Mononuclear cell (primary cell): Measurements from ENCODE around the gene R3HDM2. TPM values are rescaled to one million over a fixed set of nuclear protein-coding genes. Genes with fewer than 3 reads are reported as not detected.

ENCODE experiments used
- H3K27me3 ChIP-seq: 2 replicates; pipeline ENCODE4 v1.6.0; 2011; ENCODE audit warnings: low read length, control low read depth; ENCODE audit not compliant: insufficient read depth
- H3K4me1 ChIP-seq: 2 replicates; pipeline ENCODE4 v1.5.1; 2011; ENCODE audit warnings: mild to moderate bottlenecking, low read length, control low read depth; ENCODE audit not compliant: insufficient read depth
- H3K4me3 ChIP-seq: 2 replicates; pipeline ENCODE4 v1.5.1; 2011; ENCODE audit warnings: mild to moderate bottlenecking, low read length, moderate library complexity
- H3K9me3 ChIP-seq: 2 replicates; pipeline ENCODE4 v1.5.1; 2011; ENCODE audit warnings: low read depth, mild to moderate bottlenecking, control low read depth, low read length
- total RNA-seq: library from RNA; depleted of rRNA; stranded (reverse); fragments of >200 nt; gene quantifications from one replicate; pipeline ENCODE4 v1.2.3, GENCODE V29; 2012

Gene R3HDM2
- total RNA-seq, 1 donor = 31.3 TPM

DNA sequence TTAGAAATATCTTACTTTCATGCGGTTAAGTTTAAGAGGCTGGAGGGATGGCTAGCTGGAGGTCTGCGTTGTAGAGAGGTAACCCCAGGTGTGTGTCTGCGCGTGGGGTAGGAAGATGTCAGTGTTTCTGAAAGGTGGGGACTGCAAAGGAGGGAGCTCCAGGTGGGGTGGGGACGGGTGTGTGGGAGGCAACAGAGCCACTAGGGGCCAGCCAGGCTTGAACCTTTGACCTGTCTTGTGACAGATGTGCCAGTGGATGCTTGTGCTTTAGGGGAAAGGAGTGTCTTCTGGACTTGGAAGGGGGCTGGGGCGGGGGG lies 29.6 kb upstream of the R3HDM2 start:
- no peak overlapping the region for H3K4me3 ChIP-seq
- no peaks in the 10 kb centered on the region for H3K9me3 ChIP-seq
- H3K4me1 ChIP-seq = peaks cover 48% of the 10 kb centered on the region
- peaks cover 12% of the 10 kb centered on the region for H3K27me3 ChIP-seq

DNA sequence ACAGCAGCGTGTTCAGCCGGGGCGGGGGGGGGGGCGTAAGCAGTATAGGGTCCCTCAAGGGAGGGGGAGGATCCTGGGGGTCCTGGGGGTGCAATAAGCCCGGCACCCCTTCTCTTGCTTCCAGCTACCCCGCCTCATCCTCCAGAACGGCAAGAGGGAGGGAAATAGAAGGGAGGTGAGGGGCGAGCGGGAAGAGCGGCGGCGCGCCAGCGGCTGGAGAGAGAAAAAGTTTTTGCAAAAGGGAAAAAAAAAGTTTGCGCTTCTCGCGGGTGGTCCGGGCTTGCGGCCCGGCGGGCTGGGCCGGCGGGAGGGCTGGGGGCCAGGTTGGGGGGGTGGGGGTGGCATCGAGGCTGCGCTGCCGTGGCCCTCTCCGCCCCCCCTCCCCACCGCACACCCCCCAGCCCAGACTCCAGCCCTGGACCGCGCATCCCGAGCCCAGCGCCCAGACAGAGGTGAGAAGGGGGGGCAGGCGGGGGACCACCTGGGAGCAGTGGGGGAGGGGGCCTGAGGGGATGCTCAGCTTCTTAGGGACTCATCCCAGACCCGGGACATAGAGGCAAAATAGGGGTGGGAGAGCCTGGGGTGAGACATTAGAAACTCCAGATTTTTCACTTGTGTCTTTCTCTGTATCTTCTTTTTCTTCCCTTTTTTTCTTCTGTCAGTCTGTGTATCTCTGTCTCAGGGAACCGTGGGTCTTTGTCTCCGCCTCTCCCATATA lies 29.1 kb upstream of the R3HDM2 start, which contains the start of gene GLI1:
Gene GLI1 (plus strand): TSS at position 36 of the 718 bp plus-strand sequence. CDS start 3,907 bp downstream, outside the sequence.
- peaks cover 48% of the 10 kb centered on the region for H3K4me1 ChIP-seq
- H3K4me3 ChIP-seq = peak within 1 kb of the TSS; percentile 70
- H3K9me3 ChIP-seq = no peaks in the 10 kb centered on the region
- H3K27me3 ChIP-seq = peaks cover 12% of the 10 kb centered on the region

DNA sequence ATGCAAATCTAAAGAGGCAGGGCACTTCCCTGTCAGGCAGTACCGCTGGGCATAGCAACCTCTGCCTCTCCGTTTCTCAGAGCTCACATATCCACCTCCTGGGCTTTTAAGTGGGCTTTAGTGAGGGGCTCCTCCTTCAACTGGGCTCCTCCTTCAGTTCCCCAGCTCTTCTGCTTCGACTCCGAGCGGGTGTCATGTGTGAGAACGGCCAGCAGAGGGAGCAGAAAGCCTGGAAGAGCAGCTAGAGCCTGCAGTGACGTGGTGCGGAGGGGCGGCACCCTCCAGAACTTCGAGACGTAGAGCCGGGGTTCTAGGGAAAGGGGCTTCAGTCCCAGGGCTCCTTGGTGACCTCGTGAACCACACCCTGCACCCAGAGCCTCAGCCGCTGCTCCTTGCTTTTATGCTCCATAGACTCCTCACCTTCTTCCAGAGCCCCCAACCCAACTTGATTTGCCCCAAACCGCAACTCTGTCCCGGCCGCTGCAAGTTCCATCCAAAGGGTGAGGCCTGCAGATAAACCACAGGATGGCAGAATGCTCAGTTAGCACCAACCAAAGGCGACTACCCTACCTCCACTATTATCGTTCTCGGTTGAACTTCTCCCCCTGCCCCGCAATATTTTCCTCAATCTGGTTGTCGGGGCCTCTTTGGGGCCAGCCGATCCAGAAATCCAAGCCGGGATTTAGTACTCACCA lies 28.4 kb upstream of the R3HDM2 start:
- peak overlapping the region; percentile 70 for H3K4me3 ChIP-seq
- peaks cover 48% of the 10 kb centered on the region for H3K4me1 ChIP-seq
- peaks cover 12% of the 10 kb centered on the region for H3K27me3 ChIP-seq
- no peaks in the 10 kb centered on the region for H3K9me3 ChIP-seq

DNA sequence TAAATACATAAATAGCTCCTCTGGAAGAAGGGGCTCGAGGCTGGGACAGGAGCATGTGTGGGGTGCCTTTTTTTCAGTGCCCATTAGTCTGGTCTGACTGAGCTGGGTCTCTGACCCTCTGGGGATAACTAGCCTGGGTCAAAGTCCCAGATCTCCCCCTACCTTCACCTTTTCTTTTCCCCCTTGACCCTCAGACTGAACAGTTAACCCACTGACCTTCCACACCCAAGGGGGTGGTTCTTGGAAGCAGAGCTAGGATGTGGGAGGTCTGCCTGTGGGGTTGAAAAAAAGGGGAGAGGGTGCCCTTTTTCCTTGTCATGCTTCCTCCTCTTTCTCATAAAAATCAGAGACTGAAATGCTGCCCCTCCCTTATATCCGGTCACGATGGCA lies 27.8 kb upstream of the R3HDM2 start:
- H3K4me1 ChIP-seq = peaks cover 48% of the 10 kb centered on the region
- peaks cover 12% of the 10 kb centered on the region for H3K27me3 ChIP-seq
- peak overlapping the region; percentile 70 for H3K4me3 ChIP-seq
- H3K9me3 ChIP-seq = no peaks in the 10 kb centered on the region

DNA sequence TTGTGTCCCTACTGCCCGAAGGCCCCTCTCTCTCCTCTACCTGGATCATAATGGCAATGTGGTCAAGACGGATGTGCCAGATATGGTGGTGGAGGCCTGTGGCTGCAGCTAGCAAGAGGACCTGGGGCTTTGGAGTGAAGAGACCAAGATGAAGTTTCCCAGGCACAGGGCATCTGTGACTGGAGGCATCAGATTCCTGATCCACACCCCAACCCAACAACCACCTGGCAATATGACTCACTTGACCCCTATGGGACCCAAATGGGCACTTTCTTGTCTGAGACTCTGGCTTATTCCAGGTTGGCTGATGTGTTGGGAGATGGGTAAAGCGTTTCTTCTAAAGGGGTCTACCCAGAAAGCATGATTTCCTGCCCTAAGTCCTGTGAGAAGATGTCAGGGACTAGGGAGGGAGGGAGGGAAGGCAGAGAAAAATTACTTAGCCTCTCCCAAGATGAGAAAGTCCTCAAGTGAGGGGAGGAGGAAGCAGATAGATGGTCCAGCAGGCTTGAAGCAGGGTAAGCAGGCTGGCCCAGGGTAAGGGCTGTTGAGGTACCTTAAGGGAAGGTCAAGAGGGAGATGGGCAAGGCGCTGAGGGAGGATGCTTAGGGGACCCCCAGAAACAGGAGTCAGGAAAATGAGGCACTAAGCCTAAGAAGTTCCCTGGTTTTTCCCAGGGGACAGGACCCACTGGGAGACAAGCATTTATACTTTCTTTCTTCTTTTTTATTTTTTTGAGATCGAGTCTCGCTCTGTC lies 26.1 kb upstream of the R3HDM2 start:
- peaks cover 11% of the 10 kb centered on the region for H3K27me3 ChIP-seq
- peaks cover 35% of the 10 kb centered on the region for H3K4me1 ChIP-seq
- H3K4me3 ChIP-seq = no peak overlapping the region

DNA sequence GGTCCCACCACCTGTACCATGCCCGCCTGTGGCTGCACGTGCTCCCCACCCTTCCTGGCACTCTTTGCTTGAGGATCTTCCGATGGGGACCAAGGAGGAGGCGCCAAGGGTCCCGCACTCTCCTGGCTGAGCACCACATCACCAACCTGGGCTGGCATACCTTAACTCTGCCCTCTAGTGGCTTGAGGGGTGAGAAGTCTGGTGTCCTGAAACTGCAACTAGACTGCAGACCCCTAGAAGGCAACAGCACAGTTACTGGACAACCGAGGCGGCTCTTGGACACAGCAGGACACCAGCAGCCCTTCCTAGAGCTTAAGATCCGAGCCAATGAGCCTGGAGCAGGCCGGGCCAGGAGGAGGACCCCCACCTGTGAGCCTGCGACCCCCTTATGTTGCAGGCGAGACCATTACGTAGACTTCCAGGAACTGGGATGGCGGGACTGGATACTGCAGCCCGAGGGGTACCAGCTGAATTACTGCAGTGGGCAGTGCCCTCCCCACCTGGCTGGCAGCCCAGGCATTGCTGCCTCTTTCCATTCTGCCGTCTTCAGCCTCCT lies 25.4 kb upstream of the R3HDM2 start:
- Histone ChIP-seq H3K4me1 (peaks cover 30% of the 10 kb centered on the region), H3K4me3 (no peak overlapping the region)

More for the DNA sequence above, 26.1 kb upstream of the R3HDM2 start:
- no peaks in the 10 kb centered on the region for H3K9me3 ChIP-seq

DNA sequence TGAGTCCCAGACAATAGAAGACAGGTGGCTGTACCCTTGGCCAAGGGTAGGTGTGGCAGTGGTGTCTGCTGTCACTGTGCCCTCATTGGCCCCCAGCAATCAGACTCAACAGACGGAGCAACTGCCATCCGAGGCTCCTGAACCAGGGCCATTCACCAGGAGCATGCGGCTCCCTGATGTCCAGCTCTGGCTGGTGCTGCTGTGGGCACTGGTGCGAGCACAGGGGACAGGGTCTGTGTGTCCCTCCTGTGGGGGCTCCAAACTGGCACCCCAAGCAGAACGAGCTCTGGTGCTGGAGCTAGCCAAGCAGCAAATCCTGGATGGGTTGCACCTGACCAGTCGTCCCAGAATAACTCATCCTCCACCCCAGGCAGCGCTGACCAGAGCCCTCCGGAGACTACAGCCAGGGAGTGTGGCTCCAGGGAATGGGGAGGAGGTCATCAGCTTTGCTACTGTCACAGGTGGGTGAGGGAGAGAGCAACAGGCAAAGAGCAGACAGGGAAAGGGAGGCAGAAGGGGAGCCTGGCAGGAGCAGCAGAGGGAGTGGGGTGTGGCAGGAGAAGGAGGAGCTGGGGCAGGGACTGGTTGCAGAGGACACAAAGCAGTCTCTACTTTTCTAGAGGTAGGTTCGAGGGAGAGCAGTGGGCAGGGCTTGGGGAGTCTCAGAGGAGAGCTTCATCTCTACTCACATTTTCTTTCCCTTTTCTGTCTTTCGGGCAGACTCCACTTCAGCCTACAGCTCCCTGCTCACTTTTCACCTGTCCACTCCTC lies 24.7 kb upstream of the R3HDM2 start:
- H3K9me3 ChIP-seq = no peaks in the 10 kb centered on the region
- peaks cover 24% of the 10 kb centered on the region for H3K4me1 ChIP-seq
- no peak overlapping the region for H3K4me3 ChIP-seq
- H3K27me3 ChIP-seq = peaks cover 3% of the 10 kb centered on the region

More for the DNA sequence above, 25.4 kb upstream of the R3HDM2 start:
- peaks cover 9% of the 10 kb centered on the region for H3K27me3 ChIP-seq
- H3K9me3 ChIP-seq = no peaks in the 10 kb centered on the region

DNA sequence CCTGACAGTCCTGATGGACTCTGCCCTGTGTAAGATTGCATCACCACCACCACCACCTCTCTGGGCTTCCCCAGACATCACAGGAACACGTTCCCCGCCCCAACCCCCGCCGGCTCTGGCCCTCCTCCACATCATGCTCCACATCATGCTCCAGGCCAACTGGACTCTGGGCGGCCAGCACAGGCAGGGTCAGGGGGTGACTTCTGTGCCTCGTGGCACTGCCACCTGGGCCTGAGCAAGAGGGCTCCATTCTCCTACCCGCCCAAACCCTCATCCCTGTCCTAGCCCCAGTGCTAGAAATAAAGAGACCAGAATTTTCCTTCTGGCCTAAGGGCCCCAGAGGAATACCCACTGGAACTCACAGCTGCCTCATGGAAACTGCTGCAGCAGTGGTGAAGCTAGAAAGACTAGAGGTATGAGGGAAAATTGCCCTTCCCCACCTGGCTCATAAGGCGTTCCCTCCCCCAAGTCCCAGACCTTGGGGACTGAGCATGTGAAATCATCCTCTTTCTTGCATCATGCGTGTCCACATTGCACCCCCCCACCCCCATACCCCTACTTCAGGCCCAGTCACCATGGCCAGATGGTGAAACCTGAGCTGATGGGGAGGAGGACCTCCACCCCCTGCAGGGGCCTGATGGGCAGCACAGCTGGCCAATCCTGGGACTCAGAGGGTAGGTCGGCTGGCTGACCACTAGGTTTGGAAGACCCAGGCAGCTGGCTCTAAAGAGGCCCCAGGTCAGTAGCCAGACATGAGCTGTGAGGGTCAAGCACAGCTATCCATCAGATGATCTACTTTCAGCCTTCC lies 23.9 kb upstream of the R3HDM2 start, which contains the start of gene INHBE:
Gene INHBE (plus strand): TSS at position 742 of the 808 bp plus-strand sequence. CDS start 230 bp downstream, outside the sequence.
- H3K9me3 ChIP-seq = no peaks in the 10 kb centered on the region
- peaks cover 18% of the 10 kb centered on the region for H3K4me1 ChIP-seq
- H3K4me3 ChIP-seq = no peak within 1 kb of the TSS
- no peaks in the 10 kb centered on the region for H3K27me3 ChIP-seq

DNA sequence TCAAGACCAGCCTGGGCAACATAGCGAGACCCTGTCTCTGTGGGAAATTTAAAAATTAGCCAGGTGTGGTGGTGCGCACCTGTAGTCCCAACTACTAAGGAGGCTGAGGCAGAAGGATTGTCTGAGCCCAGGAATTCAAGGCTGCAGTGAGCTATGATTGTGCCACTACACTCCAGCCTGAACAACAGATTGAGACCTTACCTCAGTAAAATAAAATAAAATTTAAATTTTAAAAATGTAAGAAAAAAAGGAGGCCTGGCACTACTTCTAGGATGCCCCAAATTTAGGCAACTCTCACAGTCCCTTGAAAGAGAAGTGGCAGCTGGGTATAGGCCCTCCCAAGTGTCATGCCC lies 23.3 kb upstream of the R3HDM2 start:
- Histone ChIP-seq H3K27me3 (no peaks in the 10 kb centered on the region), H3K4me3 (no peak overlapping the region), H3K9me3 (no peaks in the 10 kb centered on the region), H3K4me1 (peaks cover 16% of the 10 kb centered on the region)

DNA sequence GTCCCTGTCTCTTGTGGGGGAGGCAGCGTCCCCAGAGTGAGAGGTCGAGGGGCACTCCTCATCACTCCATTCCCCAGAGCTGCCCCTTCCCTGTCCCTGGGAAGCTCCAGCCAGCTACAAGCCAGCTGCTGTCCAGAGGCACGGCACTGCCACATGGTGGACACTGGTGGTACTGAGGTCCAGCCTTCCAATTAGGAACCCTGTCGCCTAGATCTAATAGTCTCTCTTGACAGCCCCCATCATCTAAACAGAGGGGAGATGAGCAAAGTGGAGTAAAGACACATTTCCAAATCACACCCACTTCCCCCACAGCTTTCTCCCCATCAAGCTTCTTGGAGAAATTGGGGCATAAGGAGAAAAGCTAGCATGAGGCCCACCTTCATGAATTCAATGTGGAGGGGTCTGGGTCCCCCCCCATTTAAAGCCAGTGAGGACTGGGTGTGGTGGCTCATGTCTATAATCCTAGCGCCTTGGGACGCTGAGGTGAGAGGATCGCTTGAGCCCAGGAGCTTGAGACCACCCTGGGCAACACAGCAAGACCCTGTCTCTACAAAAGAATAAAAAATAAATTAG lies 22.2 kb upstream of the R3HDM2 start:
- Histone ChIP-seq H3K4me3 (no peak overlapping the region), H3K4me1 (peaks cover 5% of the 10 kb centered on the region), H3K27me3 (no peaks in the 10 kb centered on the region), H3K9me3 (no peaks in the 10 kb centered on the region)

DNA sequence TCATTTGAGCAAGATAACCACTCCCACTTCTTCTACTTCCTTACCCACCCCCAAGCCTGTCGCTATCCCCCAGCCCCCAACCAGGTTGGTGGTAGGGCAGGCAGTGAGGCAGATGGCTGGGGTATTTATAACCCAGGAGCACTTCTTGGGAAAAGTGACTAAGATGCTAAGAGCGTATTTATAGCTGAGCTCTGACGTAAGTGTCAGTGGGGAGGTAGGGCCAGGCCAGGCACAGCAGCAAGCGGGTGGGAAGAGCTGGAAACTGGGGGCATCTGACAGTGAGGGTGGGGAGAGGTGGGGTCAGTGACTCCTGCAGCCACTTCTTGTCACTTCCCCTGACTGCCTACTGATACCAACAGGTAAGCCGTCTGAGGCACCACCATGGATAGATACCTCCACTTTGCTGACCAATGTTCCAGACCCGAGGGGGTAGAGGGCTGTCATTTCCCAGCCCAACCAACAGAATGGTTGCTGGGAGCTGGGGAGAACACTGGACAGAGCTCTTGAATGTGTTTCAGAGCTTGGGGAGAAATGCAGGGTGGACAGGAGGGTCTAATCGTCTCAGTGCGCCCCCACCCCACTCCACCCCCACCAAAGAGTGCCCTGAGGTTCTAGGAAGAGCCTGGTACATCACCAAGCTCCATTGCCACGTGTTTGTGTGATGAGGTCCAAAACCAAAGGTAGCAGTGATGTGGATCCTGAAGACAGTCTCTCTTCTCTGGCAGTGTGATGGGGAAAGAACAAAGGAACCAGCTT lies 21.5 kb upstream of the R3HDM2 start:
- no peak overlapping the region for H3K4me3 ChIP-seq
- no peaks in the 10 kb centered on the region for H3K27me3 ChIP-seq
- H3K9me3 ChIP-seq = no peaks in the 10 kb centered on the region
- H3K4me1 ChIP-seq = peaks cover 5% of the 10 kb centered on the region

DNA sequence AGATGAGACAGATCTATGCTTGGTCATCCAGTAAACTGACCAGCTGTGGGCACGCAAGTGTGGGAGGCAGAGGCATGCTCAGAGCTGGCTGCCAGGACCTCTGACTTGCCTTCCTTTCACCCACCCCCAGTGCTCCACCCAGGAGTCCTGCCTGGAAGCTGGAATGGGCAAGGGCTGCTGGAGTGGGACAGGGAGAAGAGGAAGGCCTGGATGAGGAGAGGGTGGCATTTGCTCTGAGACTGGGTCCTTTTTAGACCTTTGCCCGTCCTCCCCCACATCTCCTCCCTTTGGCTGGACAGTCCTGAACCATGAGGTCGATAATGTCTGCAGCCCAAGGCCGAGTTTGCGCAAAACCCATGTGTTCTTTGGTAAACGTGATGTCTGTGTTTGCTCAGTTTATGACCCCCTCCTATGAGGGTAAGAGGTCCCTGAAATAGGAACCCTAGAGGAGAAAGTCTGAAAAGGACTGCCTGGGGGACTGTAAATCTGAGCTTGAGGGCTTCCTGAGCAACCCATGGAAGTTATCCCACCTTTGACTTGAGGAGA lies 20.5 kb upstream of the R3HDM2 start:
- Histone ChIP-seq H3K4me3 (no peak overlapping the region), H3K9me3 (no peaks in the 10 kb centered on the region), H3K27me3 (no peaks in the 10 kb centered on the region), H3K4me1 (peaks cover 5% of the 10 kb centered on the region)

DNA sequence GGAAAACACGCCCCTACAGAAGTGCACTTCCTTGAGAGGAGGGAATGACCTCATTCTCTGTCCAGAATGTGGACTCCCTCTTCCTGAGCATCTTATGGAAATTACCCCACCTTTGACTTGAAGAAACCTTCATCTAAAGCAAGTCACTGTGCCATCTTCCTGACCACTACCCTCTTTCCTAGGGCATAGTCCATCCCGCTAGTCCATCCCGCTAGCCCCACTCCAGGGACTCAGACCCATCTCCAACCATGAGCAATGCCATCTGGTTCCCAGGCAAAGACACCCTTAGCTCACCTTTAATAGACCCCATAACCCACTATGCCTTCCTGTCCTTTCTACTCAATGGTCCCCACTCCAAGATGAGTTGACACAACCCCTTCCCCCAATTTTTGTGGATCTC lies 19.2 kb upstream of the R3HDM2 start:
- H3K4me3 ChIP-seq = no peak overlapping the region
- H3K4me1 ChIP-seq = no peaks in the 10 kb centered on the region
- no peaks in the 10 kb centered on the region for H3K9me3 ChIP-seq
- no peaks in the 10 kb centered on the region for H3K27me3 ChIP-seq
